Body of pancreas (tissue), 4 donors: ENCODE results near the gene SLC39A3. TPM values are rescaled to one million over a fixed set of nuclear protein-coding genes. Genes with fewer than 3 reads are reported as not detected.

Experiments used
- ATAC-seq: fragments of 150-250 bp; one replicate; pipeline ENCODE4 v1.9.1; 2016
- DNase-seq, 4 donors: peaks; one replicate each; pipeline ENCODE4 v3.0.0-alpha.2; 2019
- H3K27ac ChIP-seq, 4 donors: fragments of 200-600 bp; sonication (generic); 1 replicate in 3 of 4; 2 replicates in 1 of 4; pipeline versions ENCODE4 v1.5.1 to v1.6.1; 2016 to 2019; ENCODE audit warnings: mild to moderate bottlenecking in 1 of 4, mixed read lengths in 1 of 4, moderate library complexity in 1 of 4
- H3K27me3 ChIP-seq, 2 donors: fragments of 200-600 bp; sonication (generic); one replicate each; pipeline ENCODE4 v1.6.0; 2016; ENCODE audit warnings: mild to moderate bottlenecking in 1 of 2
- H3K36me3 ChIP-seq, 2 donors: fragments of 200-600 bp; sonication (generic); replicated peaks in 1 of 2; 2 replicates each; pipeline ENCODE4 v1.5.1; 2016; ENCODE audit warnings: low read depth in 2 of 2; ENCODE audit not compliant: insufficient read depth in 1 of 2
- H3K4me1 ChIP-seq: fragments of 200-600 bp; sonication (generic); one replicate; pipeline ENCODE4 v1.6.0; 2016
- H3K4me3 ChIP-seq, 2 donors: fragments of 200-600 bp; sonication (generic); 1 replicate in 1 of 2; 2 replicates in 1 of 2; pipeline ENCODE4 v1.5.1; 2016 to 2019
- H3K9me3 ChIP-seq, 3 donors: fragments of 200-600 bp; sonication (generic); 1 replicate in 2 of 3; 2 replicates in 1 of 3; pipeline ENCODE4 v1.5.1; 2016
- POLR2A ChIP-seq, 3 donors: fragments of 450-650 bp; IDR thresholded peaks; one replicate each; pipeline ENCODE4 v1.6.1; 2016; ENCODE audit warnings: antibody characterized with exemption in 3 of 3, mild to moderate bottlenecking in 2 of 3
- WGBS, 2 donors: methylation state at CpG; one replicate each; pipeline ENCODE4 v1.1.5; 2017; 5-methylcytosine and 5-hydroxymethylcytosine counted together
- intact Hi-C: fragments of 100-400 bp; cut with DNase I; formaldehyde crosslinking; loops from one replicate; pipeline ENCODE4 v1.15.1; 2023
- total RNA-seq, 2 donors: library from RNA; depleted of rRNA; stranded (reverse); fragments of >200 nt; gene quantifications; one replicate each; pipeline ENCODE4 v1.1.0, GENCODE V29; 2016
- TF ChIP-seq, protein P1 (sequence below), 7 experiments: fragments of 450-650 bp in 4 of 7; fragments of 200-600 bp in 3 of 7; sonication (generic) in 3 of 7; IDR thresholded peaks; one replicate each; pipeline ENCODE4 v1.5.1; 2016 to 2019; ENCODE audit warnings: antibody characterized with exemption in 7 of 7

Gene SLC39A3
- total RNA-seq, 2 donors from 2014 or later = 36.1 to 48.8 TPM

DNA sequence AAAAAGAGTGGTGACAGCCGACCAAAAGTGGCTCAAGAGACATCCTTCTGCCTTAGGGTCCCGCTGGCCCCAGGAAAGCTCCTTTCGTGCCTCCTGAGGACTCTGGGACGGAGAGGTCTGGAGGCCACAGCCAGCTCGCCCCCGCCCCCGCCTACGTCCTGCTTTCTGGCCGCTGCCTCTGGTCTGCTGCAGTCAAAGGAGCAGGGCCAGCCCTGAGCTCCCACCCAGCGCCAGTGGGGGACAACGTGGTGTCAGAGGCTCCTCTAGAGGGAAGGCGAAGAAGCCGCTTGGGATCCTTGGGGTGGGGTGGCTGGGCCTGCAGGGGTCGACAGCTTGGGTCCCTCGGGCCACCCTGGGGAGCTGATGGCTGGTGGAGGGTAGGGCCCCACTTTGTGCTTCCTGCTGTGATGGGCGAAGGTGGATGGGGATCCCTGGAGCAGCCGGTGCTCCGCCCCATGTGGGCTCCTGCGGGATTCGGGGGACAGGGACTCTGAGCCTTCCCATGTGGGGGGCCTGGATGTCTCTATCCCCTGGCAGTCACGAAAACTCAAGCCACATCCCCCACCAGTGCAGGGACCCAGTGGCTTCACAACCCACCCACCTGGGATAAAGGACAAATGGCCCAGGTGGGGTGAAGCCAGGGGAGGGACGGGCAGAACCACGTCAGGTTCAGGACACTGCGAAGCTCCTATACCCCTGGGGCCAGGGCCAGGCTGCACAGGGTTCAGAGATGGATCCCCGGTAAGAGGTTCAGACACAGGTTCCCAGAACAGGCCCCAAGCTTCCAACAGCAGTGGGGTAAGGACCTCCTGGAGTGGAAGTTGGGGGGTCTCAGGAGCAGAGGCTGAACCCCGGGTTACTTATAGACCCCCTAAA lies 9.6 kb downstream of the SLC39A3 start:
- intact Hi-C loops = no loop called here
- Histone ChIP-seq H3K4me3 (no peak overlapping the region), H3K9me3 (no peaks in the 10 kb centered on the region), H3K27ac (no peak overlapping the region), H3K4me1 (no peaks in the 10 kb centered on the region), H3K27me3 (no peaks in the 10 kb centered on the region), H3K36me3 (no peaks in the 10 kb centered on the region)
- no peak for DNase-seq
- ATAC-seq = no peak
- 86 to 88% methylated on average over 12 to 26 of the region's 26 CpGs for WGBS, 2 donors
- TF ChIP-seq, protein P1, sequence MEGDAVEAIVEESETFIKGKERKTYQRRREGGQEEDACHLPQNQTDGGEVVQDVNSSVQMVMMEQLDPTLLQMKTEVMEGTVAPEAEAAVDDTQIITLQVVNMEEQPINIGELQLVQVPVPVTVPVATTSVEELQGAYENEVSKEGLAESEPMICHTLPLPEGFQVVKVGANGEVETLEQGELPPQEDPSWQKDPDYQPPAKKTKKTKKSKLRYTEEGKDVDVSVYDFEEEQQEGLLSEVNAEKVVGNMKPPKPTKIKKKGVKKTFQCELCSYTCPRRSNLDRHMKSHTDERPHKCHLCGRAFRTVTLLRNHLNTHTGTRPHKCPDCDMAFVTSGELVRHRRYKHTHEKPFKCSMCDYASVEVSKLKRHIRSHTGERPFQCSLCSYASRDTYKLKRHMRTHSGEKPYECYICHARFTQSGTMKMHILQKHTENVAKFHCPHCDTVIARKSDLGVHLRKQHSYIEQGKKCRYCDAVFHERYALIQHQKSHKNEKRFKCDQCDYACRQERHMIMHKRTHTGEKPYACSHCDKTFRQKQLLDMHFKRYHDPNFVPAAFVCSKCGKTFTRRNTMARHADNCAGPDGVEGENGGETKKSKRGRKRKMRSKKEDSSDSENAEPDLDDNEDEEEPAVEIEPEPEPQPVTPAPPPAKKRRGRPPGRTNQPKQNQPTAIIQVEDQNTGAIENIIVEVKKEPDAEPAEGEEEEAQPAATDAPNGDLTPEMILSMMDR (IDR thresholded peaks at IDR 0.05) = no peak
- TF ChIP-seq POLR2A (IDR thresholded peaks at IDR 0.05) = no peak

DNA sequence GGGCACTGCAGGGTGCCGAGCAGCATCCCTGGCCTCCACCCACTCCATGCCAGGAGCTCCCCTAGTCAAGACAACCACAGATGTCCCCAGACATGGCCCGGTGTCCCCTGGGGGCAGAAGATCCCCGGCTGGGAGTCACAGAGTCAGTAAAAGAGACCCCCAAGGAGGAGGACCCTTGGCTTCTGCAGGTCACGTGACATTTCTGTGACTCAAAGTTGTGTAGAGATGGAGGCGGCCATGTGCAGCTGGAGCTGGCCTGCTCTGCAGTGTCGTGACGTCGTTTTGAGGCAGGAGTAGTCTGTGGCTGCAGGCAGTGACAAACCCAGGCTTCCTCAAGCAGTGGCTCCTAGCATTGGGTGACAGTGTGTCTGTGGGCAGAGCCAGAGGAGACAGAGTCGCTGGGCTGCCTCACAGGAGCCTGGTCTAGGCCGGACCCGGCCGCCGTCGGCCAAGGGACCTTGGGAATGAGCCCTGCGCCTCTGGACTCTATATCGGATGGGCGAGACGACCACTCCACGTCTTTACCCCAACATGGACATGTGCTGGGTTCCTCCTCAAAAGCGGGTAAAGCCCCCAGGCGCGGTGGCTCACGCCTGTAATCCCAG lies 10.9 kb downstream of the SLC39A3 start:
- no peaks in the 10 kb centered on the region for H3K36me3 ChIP-seq
- DNase-seq = no peak
- 82 to 85% methylated on average over 15 to 23 of the region's 23 CpGs for WGBS, 2 donors

DNA sequence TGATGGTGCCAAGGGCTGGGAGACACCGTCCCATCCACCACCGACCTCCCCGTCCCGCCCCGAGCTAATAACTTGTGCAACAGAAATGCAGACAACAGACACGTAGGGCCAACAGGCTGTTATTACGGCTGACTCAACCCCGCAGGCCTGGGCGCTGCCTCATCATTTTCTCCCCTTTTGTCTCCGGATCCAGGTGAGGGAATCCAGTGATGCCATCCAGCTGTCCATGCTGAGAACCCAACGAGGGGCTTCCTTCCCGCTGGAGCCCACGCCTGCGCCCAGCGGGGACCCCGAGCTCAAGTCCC lies 12.2 kb downstream of the SLC39A3 start:
- DNase-seq (no peak), ATAC-seq (no peak)
- intact Hi-C loops = no loop called here
- H3K36me3 ChIP-seq = no peaks in the 10 kb centered on the region
- H3K9me3 ChIP-seq = no peaks in the 10 kb centered on the region
- 79 to 81% methylated on average over 11 to 14 of the region's 16 CpGs for WGBS, 2 donors
- H3K4me3 ChIP-seq = no peak overlapping the region
- no peak for TF ChIP-seq POLR2A (IDR thresholded peaks at IDR 0.05)
- TF ChIP-seq, protein P1 (IDR thresholded peaks at IDR 0.05) = no peak
- no peaks in the 10 kb centered on the region for H3K27me3 ChIP-seq
- H3K27ac ChIP-seq = no peak overlapping the region
- H3K4me1 ChIP-seq = no peaks in the 10 kb centered on the region

More for the DNA sequence above, 10.9 kb downstream of the SLC39A3 start:
- H3K4me1 ChIP-seq = no peaks in the 10 kb centered on the region
- no peaks in the 10 kb centered on the region for H3K27me3 ChIP-seq
- H3K27ac ChIP-seq = no peak overlapping the region
- no peaks in the 10 kb centered on the region for H3K9me3 ChIP-seq
- ATAC-seq = no peak
- no peak for TF ChIP-seq POLR2A (IDR thresholded peaks at IDR 0.05)
- TF ChIP-seq, protein P1 (IDR thresholded peaks at IDR 0.05) = no peak
- H3K4me3 ChIP-seq = no peak overlapping the region
- intact Hi-C loops = no loop called here

DNA sequence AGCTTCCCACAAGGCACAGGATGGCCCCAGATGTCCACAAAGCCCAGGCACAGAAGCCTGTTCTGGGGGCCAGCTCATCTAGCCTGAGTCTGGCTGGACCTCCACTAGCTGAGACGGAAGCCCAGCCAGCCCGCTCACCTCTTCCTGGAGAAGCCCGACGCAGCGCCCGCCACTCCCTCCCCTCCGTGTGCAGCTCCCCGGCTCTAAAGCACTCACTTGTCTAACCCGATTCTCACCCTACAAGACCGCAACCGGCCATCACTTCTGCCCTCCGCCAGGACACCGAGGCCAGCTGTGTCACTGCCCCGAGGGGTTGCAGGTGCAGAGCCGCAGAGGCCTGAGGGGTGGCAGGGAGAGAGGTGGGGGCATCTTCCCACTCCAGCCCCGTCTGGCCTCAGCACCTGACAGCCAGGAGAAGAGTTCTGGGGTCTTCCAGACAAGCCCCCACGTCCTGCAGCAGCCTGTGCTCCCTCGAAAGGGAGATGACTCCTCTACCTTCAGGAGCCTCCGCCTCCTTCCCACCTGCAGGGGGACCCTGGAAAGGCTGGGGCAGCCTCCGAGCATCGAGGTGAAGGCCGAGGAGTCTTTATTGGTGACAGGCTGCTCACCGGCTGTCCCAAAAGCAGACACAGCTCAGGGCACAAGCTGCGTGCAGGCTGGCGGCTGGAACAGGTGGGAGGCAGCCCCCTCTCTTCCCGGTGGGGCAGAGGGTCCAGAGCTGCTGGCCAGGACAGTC lies 12.7 kb downstream of the SLC39A3 start:
- Histone ChIP-seq H3K9me3 (no peaks in the 10 kb centered on the region), H3K27ac (no peak overlapping the region), H3K27me3 (no peaks in the 10 kb centered on the region), H3K4me3 (no peak overlapping the region), H3K4me1 (no peaks in the 10 kb centered on the region), H3K36me3 (no peaks in the 10 kb centered on the region)
- 31 to 56% methylated on average over 12 to 26 of the region's 26 CpGs for WGBS, 2 donors
- TF ChIP-seq POLR2A (IDR thresholded peaks at IDR 0.05) = no peak
- TF ChIP-seq, protein P1 (IDR thresholded peaks at IDR 0.05) = no peak
- intact Hi-C loops = no loop called here
- no peak for ATAC-seq
- no peak for DNase-seq
